Tibial artery (tissue), 4 donors: ENCODE results near the gene PDZD4.
A peak's percentile ranks its signal among the peaks of the same experiment; 100 is the strongest.

Experiments used
- DNase-seq, 2 donors: peaks; one replicate each; pipeline ENCODE4 v3.0.0-alpha.2; 2019
- H3K27ac ChIP-seq, 2 donors: fragments of 200-600 bp; sonication (generic) in 1 of 2; 1 replicate in 1 of 2; 2 replicates in 1 of 2; pipeline ENCODE4 v1.5.1; 2018 to 2019; ENCODE audit warnings: mild to moderate bottlenecking in 1 of 2
- H3K27me3 ChIP-seq, 2 donors: fragments of 200-600 bp; sonication (generic) in 1 of 2; one replicate each; pipeline versions ENCODE4 v1.5.1 to v1.6.0; 2016 to 2019
- H3K36me3 ChIP-seq, 3 donors: fragments of 200-600 bp; sonication (generic) in 2 of 3; one replicate each; pipeline ENCODE4 v1.5.1; 2016 to 2019; ENCODE audit warnings: mild to moderate bottlenecking in 2 of 3
- H3K4me1 ChIP-seq, 4 donors: fragments of 200-600 bp; sonication (generic) in 2 of 4; 1 replicate in 3 of 4; 2 replicates in 1 of 4; pipeline ENCODE4 v1.5.1; 2016 to 2019
- H3K4me3 ChIP-seq, 2 donors: fragments of 200-600 bp; sonication (generic) in 1 of 2; 1 replicate in 1 of 2; 2 replicates in 1 of 2; pipeline ENCODE4 v1.5.1; 2018 to 2019; ENCODE audit warnings: mild to moderate bottlenecking in 2 of 2
- H3K9me3 ChIP-seq, 3 donors: fragments of 200-600 bp; sonication (generic) in 1 of 3; one replicate each; pipeline ENCODE4 v1.5.1; 2016 to 2019
- intact Hi-C: fragments of 100-400 bp; cut with DNase I; formaldehyde crosslinking; loops from one replicate; pipeline ENCODE4 v1.15.0; 2023; ENCODE audit warnings: low total_unique reads
- TF ChIP-seq, protein P1 (sequence below), 2 experiments: fragments of 200-600 bp in 1 of 2; fragments of 450-650 bp in 1 of 2; IDR thresholded peaks; one replicate each; pipeline ENCODE4 v1.5.1; 2017 to 2019; ENCODE audit warnings: antibody characterized with exemption in 2 of 2, mild to moderate bottlenecking in 1 of 2, moderate library complexity in 1 of 2

The PDZD4 gene

GRCh38 chrX:153830640-153831428 is 490 bp upstream of the PDZD4 start:
- H3K36me3 ChIP-seq, result no peaks in the 10 kb centered on the region
- peak overlapping the region; percentile 55 to 57 for H3K4me3 ChIP-seq
- DNase-seq, result no peak
- H3K9me3 ChIP-seq, result no peaks in the 10 kb centered on the region
- no peaks in the 10 kb centered on the region for H3K27me3 ChIP-seq
- intact Hi-C loops, result no loop called here
- TF ChIP-seq, protein P1, sequence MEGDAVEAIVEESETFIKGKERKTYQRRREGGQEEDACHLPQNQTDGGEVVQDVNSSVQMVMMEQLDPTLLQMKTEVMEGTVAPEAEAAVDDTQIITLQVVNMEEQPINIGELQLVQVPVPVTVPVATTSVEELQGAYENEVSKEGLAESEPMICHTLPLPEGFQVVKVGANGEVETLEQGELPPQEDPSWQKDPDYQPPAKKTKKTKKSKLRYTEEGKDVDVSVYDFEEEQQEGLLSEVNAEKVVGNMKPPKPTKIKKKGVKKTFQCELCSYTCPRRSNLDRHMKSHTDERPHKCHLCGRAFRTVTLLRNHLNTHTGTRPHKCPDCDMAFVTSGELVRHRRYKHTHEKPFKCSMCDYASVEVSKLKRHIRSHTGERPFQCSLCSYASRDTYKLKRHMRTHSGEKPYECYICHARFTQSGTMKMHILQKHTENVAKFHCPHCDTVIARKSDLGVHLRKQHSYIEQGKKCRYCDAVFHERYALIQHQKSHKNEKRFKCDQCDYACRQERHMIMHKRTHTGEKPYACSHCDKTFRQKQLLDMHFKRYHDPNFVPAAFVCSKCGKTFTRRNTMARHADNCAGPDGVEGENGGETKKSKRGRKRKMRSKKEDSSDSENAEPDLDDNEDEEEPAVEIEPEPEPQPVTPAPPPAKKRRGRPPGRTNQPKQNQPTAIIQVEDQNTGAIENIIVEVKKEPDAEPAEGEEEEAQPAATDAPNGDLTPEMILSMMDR (IDR thresholded peaks at IDR 0.05), result no peak
- H3K27ac ChIP-seq, result no peak overlapping the region
- H3K4me1 ChIP-seq, result peaks cover 0 to 27% (median 4%) of the 10 kb centered on the region in 4 donors

DNA sequence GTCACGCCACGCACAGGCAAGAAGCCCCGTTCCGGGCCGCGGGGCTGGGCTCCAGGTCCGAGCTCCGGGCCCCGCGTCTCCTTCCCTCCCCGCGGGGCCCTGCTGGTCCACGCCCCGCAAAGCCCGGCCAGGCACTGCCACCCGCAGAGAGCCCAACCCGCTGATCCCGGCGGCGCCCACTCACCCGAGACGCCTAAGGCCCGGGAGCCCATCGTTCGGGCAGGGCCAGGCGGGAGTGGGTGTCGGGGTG is 870 bp downstream of the PDZD4 start:
- Histone ChIP-seq H3K27ac (peak overlapping the region; percentile 62 to 78), H3K4me1 (peaks cover 0 to 27% (median 4%) of the 10 kb centered on the region in 4 donors), H3K36me3 (no peaks in the 10 kb centered on the region), H3K9me3 (no peaks in the 10 kb centered on the region), H3K4me3 (peak overlapping the region; percentile 55 to 57), H3K27me3 (no peaks in the 10 kb centered on the region)
- TF ChIP-seq, protein P1 (IDR thresholded peaks at IDR 0.05), result no peak
- DNase-seq, result no peak
- intact Hi-C loops, result no loop called here

GRCh38 chrX:153828723-153829548 is 1.4 kb downstream of the PDZD4 start:
- peaks cover 0 to 27% (median 4%) of the 10 kb centered on the region in 4 donors for H3K4me1 ChIP-seq
- H3K27me3 ChIP-seq, result no peaks in the 10 kb centered on the region
- TF ChIP-seq, protein P1 (IDR thresholded peaks at IDR 0.05), result no peak
- no peak for DNase-seq
- no peaks in the 10 kb centered on the region for H3K36me3 ChIP-seq
- H3K9me3 ChIP-seq, result no peaks in the 10 kb centered on the region
- H3K27ac ChIP-seq, result peak overlapping the region; percentile 62 to 78
- peak overlapping the region; percentile 55 to 57 for H3K4me3 ChIP-seq
- intact Hi-C loops, result no loop called here

DNA sequence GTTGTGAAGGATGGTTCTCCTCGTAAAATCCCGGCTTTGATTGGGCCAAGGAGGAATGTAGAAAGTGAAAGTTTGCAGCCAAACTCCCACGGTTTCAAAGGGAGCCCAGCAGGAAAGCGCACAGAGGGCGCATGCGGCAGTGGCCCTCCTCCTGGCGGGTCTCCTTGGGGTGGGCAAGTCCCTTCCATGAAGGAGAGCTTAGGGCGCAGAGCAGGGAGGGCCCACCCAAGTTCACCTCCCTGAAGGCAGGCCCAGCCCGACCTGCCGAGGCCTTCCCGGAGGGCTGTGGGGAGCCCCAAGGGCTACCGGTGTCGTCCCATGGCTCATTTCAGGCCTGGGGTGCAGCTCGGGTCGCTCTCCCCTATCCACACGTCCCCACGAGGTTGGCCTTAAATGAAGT is 2.0 kb downstream of the PDZD4 start:
- H3K4me1 ChIP-seq, result peaks cover 0 to 27% (median 4%) of the 10 kb centered on the region in 4 donors
- no peaks in the 10 kb centered on the region for H3K27me3 ChIP-seq
- intact Hi-C loops, result no loop called here
- H3K4me3 ChIP-seq, result peak overlapping the region; percentile 55 to 57
- H3K9me3 ChIP-seq, result no peaks in the 10 kb centered on the region
- no peak for DNase-seq
- no peaks in the 10 kb centered on the region for H3K36me3 ChIP-seq
- TF ChIP-seq, protein P1 (IDR thresholded peaks at IDR 0.05), result no peak
- H3K27ac ChIP-seq, result peak overlapping the region; percentile 62 to 78

DNA sequence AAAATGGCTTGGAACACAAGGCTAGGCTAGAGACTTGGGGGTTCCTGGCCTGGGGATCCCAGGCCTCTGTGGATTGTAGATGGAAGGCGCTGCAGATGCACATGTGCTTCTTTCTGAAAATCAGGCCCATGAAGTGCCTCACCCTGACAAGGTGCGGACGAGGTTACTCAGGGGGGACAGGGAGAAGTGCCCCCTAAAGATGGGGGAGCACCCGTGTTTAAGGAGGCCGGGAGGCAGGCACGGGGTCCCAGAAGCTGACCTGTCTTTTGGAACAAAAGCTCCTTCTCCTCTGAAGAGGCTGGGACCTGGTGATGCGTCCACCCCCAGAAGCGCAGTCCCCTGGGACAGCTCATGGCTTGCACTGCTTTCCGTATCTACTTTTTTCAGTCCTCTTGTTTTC is 2.4 kb downstream of the PDZD4 start:
- Histone ChIP-seq H3K4me1 (peaks cover 0 to 27% (median 4%) of the 10 kb centered on the region in 4 donors), H3K36me3 (no peaks in the 10 kb centered on the region), H3K27ac (peak overlapping the region; percentile 62 to 78), H3K4me3 (peak overlapping the region; percentile 55 to 57), H3K27me3 (no peaks in the 10 kb centered on the region), H3K9me3 (no peaks in the 10 kb centered on the region)
- TF ChIP-seq, protein P1 (IDR thresholded peaks at IDR 0.05), result no peak
- no peak for DNase-seq
- intact Hi-C loops, result no loop called here
